GM18870 (cell line): ENCODE measurements around the gene USP35.
A peak's percentile ranks its signal among the peaks of the same experiment; 100 is the strongest.

Experiments
- ATAC-seq: cut with Tn5 transposase; IDR thresholded peaks from one replicate; pipeline ENCODE4 v1.9.1; 2021; ENCODE audit warnings: moderate library complexity; ENCODE audit not compliant: unreplicated experiment

Gene USP35, protein sequence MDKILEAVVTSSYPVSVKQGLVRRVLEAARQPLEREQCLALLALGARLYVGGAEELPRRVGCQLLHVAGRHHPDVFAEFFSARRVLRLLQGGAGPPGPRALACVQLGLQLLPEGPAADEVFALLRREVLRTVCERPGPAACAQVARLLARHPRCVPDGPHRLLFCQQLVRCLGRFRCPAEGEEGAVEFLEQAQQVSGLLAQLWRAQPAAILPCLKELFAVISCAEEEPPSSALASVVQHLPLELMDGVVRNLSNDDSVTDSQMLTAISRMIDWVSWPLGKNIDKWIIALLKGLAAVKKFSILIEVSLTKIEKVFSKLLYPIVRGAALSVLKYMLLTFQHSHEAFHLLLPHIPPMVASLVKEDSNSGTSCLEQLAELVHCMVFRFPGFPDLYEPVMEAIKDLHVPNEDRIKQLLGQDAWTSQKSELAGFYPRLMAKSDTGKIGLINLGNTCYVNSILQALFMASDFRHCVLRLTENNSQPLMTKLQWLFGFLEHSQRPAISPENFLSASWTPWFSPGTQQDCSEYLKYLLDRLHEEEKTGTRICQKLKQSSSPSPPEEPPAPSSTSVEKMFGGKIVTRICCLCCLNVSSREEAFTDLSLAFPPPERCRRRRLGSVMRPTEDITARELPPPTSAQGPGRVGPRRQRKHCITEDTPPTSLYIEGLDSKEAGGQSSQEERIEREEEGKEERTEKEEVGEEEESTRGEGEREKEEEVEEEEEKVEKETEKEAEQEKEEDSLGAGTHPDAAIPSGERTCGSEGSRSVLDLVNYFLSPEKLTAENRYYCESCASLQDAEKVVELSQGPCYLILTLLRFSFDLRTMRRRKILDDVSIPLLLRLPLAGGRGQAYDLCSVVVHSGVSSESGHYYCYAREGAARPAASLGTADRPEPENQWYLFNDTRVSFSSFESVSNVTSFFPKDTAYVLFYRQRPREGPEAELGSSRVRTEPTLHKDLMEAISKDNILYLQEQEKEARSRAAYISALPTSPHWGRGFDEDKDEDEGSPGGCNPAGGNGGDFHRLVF

GRCh38 chr11:78188286-78189173 is at the start of gene USP35, which contains the start of gene KCTD21:
Gene USP35 (plus strand): TSS chr11:78188919. CDS start chr11:78196246, 7,327 bp downstream.
Gene KCTD21 (minus strand): TSS chr11:78188626. CDS start chr11:78174554, 14,072 bp downstream.
- peak; percentile 90 for ATAC-seq

DNA sequence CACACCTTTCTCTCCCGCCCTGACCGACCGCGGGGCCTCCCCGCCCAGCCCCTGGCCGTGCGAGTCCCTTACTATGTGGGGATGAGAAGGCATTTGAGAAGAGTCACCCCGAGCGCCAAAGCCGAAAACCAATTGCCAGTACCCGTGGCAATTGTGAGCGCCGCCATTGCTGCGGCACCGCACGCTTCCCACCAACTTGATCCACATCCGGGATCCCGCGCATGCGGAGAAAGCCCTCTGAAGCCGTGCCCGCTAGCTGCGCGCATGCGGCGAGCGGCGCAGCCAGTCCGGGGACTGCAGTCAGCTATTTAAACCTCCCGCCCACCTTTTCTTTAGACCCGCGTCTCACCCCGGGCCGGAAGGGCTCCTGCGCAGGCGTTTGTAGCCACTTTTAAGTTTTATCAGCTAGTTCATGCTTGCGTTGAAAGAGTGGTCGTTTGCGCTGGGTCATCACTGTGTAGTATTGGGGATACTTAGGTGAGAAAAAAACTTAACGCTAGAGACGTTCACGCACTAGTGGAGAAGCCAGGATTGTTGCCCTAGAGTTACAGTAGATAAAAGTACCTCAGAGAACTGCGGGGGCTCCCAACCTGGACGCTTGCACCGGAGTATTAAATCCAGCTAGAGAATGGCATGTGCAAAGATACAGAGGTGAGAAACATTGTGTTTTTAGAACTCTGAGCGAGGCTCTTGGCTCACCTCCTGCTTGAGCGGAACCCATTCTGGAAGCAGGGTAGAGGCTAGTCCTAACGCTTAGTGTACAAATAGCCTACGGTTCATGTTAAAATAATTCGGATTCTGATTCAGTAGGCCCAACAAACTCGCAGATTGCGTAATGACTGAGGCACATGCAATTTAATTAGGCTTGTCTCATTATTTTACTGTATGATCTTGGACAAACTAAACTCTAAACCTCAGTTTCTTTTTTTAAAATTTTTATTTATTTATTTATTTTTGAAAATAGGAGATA is 49.0 kb upstream of the USP35 start, which contains the start of gene ALG8:
ALG8 (minus strand) TSS at position 205 of the 970 bp plus-strand sequence; CDS start at position 167, 38 bp downstream.
- peak; percentile 88 for ATAC-seq

- ATAC-seq = no peak
Observed at GRCh38 chr11:78140392-78141077, 48.2 kb upstream of the USP35 start.

- ATAC-seq = no peak
Observed at GRCh38 chr11:78145511-78146025, 43.2 kb upstream of the USP35 start.

DNA sequence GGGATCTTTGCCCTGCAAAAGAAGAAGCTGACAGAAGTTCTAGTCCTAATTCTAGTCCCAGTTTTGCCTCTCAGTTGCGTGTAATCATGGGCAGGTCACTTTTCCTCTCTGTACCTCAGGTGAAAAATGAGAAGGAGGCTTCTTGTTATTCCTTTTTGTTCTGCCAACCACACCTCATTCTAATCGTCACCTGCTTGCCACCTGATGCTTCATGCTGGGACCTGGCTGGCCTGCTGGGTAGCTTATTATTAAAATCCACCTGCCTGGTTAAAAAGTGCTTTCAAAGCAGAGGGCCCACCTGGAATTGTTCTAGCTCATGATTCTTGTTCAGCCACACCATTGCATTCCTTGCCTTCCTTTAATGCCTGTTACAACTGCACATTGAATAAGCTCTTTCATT is 40.9 kb upstream of the USP35 start:
- ATAC-seq = no peak

- no peak for ATAC-seq
Observed at GRCh38 chr11:78149646-78150045, 39.1 kb upstream of the USP35 start.

GRCh38 chr11:78150346-78150745 is 38.4 kb upstream of the USP35 start:
- ATAC-seq = no peak

GRCh38 chr11:78150754-78151153 is 38.0 kb upstream of the USP35 start:
- no peak for ATAC-seq

DNA sequence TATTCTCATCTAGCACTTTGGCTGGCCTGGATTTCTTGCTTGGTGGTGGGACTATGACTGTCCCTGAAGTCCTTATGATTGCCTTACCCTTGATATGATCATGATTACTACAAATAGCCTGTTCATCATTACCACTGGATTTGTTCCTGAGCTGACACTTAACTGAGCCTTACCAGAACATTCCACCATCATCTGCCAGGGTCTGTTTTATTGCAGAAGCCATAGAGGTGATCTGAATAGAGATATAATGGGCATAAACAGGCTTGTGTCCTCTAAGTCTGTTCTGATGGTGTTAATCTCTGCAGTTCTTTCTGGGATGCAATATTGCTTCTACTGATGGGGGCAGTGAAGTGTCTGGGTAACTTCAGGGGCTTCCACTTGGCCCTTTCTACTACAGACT is 36.9 kb upstream of the USP35 start:
- ATAC-seq = no peak

DNA sequence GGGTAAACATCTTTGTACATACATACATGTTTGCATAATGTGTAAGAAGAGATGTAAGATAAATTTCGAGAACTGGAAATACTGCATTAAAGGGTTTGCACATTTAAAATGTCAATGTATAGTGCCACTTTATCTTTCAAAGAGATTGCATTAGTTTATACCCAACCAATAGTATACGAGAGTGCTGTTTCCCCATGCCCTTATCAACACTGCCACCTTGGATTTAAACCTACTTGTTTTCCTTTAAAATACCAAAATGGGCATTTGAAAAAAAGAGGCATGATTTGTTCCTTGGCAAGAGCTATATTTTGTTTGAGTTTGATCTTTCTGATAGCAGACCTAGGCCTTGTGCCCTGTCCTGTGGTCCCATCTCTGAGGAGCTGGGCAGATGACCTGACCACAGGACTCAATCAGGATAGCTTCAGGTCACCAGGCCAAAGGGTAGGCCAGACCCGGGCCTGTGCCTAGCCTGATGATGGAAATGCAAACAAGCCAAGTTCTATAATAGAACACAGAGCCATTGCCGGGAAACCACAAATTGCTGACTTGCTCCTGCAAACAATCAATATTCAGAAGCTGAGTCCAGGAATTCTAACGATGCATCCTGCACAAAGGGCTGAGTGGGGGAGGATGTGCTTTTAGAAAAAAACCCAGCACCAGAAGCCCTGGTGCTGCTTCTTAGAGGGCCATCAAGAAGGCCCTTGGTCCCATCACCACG is 32.4 kb upstream of the USP35 start:
- no peak for ATAC-seq

- no peak for ATAC-seq
Observed at GRCh38 chr11:78158987-78159652, 29.6 kb upstream of the USP35 start.

GRCh38 chr11:78160557-78160956 is 28.2 kb upstream of the USP35 start:
- ATAC-seq = no peak

- no peak for ATAC-seq
Observed at GRCh38 chr11:78161346-78161745, 27.4 kb upstream of the USP35 start.

DNA sequence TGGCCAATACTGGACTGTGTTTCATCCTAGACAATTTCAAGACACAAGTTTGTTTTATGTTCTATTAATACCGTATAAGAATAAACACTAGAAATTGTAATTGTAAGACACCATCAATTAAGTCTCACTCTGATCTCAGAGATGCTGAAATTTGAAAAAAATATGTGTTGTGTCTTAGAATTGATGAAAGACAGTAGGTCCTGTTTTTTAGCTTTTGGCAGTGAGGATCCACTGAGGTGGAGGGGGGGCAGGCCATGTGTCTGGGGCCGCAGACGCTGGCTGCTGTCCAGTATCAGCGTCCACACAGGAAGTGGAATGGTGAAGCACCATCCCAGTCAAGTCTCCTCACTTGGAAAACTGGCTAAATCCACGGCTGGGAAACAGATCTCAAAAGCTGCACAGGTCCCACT is 26.8 kb upstream of the USP35 start:
- no peak for ATAC-seq

DNA sequence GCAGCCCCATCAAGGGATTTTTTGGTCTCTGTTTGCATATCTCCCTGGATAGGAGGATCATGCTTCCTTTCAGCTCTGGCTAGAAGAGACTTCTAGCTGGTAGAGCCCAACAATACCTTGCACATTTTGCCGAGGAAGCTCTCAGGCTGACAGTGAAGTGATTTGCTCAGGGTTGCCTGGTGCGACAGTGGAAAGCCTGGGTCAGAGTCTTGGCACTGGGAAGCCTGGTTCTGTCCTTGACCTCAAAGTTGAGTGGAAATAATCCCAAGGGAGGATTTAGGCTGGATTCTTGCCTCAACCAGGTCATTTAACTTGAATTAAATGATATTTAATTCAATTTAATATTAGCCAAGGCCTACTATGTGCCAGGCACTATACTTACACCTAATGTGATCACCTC is 24.9 kb upstream of the USP35 start:
- ATAC-seq = no peak

- no peak for ATAC-seq
Observed at GRCh38 chr11:78164471-78164870, 24.2 kb upstream of the USP35 start.

- ATAC-seq = no peak
Observed at GRCh38 chr11:78166855-78167469, 21.8 kb upstream of the USP35 start.
